Measurements from ENCODE around the gene CCSER1. TPM values are rescaled to one million over a fixed set of nuclear protein-coding genes. Genes with fewer than 3 reads are reported as not detected.
A peak's percentile ranks its signal among the peaks of the same experiment; 100 is the strongest.
"Not testable (repeated sequence)": the region's sequence is repeated elsewhere in the genome, so short reads cannot be mapped to it uniquely, and the experiment has no call there.

CCSER1 gene
- total and polyA plus RNA-seq, 8 donors = 2.0 to 9.0 (median 4.2) TPM

GRCh38 chr4:91621446-91621845 is 1494.3 kb downstream of the CCSER1 start:
- no peaks in the 10 kb centered on the region for H3K36me3 ChIP-seq
- peaks cover 0 to 3% of the 10 kb centered on the region in 2 donors for H3K9me3 ChIP-seq
- no peak overlapping the region for H3K4me3 ChIP-seq
- H3K27ac ChIP-seq = no peak overlapping the region
- no peak for ATAC-seq
- no peaks in the 10 kb centered on the region for H3K4me1 ChIP-seq
- intact Hi-C loops (cut with DNase I) = no loop called here
- TF ChIP-seq CTCF (IDR thresholded peaks at IDR 0.05) = no peak
- no peak for DNase-seq
- H3K27me3 ChIP-seq = no peaks in the 10 kb centered on the region

GRCh38 chr4:91622925-91623602 is 1495.9 kb downstream of the CCSER1 start:
- intact Hi-C loops (cut with DNase I) = no loop called here
- H3K4me3 ChIP-seq = no peak overlapping the region
- TF ChIP-seq CTCF (IDR thresholded peaks at IDR 0.05) = no peak
- ATAC-seq = no peak
- no peaks in the 10 kb centered on the region for H3K4me1 ChIP-seq
- no peaks in the 10 kb centered on the region for H3K36me3 ChIP-seq
- DNase-seq = peak in 1 of 4 donors; percentile 36
- H3K27me3 ChIP-seq = no peaks in the 10 kb centered on the region
- no peak overlapping the region for H3K27ac ChIP-seq
- H3K9me3 ChIP-seq = peaks cover 0 to 3% of the 10 kb centered on the region in 2 donors

- intact Hi-C loops (cut with DNase I); H3K27ac ChIP-seq; H3K9me3 ChIP-seq; ATAC-seq; H3K27me3 ChIP-seq; H3K36me3 ChIP-seq; H3K4me3 ChIP-seq; H3K4me1 ChIP-seq; DNase-seq: not testable (repeated sequence)
Observed at GRCh38 chr4:91623603-91623967, 1496.4 kb downstream of the CCSER1 start.

- H3K36me3 ChIP-seq = no peaks in the 10 kb centered on the region
- H3K27me3 ChIP-seq = no peaks in the 10 kb centered on the region
- intact Hi-C loops (cut with DNase I) = no loop called here
- peaks cover 0 to 11% of the 10 kb centered on the region in 2 donors for H3K9me3 ChIP-seq
- ATAC-seq (no peak), DNase-seq (no peak)
- no peak overlapping the region for H3K27ac ChIP-seq
- H3K4me3 ChIP-seq = no peak overlapping the region
- TF ChIP-seq CTCF (IDR thresholded peaks at IDR 0.05) = no peak
- H3K4me1 ChIP-seq = no peaks in the 10 kb centered on the region
Observed at GRCh38 chr4:91630054-91630453, 1502.9 kb downstream of the CCSER1 start.

- ATAC-seq (no peak), DNase-seq (no peak)
- no peaks in the 10 kb centered on the region for H3K4me1 ChIP-seq
- TF ChIP-seq CTCF (IDR thresholded peaks at IDR 0.05) = no peak
- no peaks in the 10 kb centered on the region for H3K36me3 ChIP-seq
- peaks cover 0 to 11% of the 10 kb centered on the region in 2 donors for H3K9me3 ChIP-seq
- intact Hi-C loops (cut with DNase I) = no loop called here
- no peak overlapping the region for H3K27ac ChIP-seq
- H3K27me3 ChIP-seq = no peaks in the 10 kb centered on the region
- no peak overlapping the region for H3K4me3 ChIP-seq
Observed at GRCh38 chr4:91630764-91631163, 1503.6 kb downstream of the CCSER1 start.

GRCh38 chr4:91631335-91631734 is 1504.1 kb downstream of the CCSER1 start:
- Histone ChIP-seq H3K9me3 (peaks cover 0 to 11% of the 10 kb centered on the region in 2 donors), H3K4me1 (no peaks in the 10 kb centered on the region), H3K36me3 (no peaks in the 10 kb centered on the region), H3K4me3 (no peak overlapping the region), H3K27ac (no peak overlapping the region), H3K27me3 (no peaks in the 10 kb centered on the region)
- intact Hi-C loops (cut with DNase I) = no loop called here
- no peak for DNase-seq
- ATAC-seq = no peak
- TF ChIP-seq CTCF (IDR thresholded peaks at IDR 0.05) = no peak
